ENCODE measurements around the gene THOP1. TPM values are rescaled to one million over a fixed set of nuclear protein-coding genes. Genes with fewer than 3 reads are reported as not detected.

Gene THOP1
- total RNA-seq, 4 donors from 2014 or later = 57.8 to 88.6 (median 74.7) TPM

GRCh38 chr19:2771786-2772674 lies 13.3 kb upstream of the THOP1 start:
- TF ChIP-seq CTCF (IDR thresholded peaks at IDR 0.05) (no peak), POLR2A (IDR thresholded peaks at IDR 0.05) (no peak)
- H3K4me1 ChIP-seq = peaks cover 0 to 68% (median 16%) of the 10 kb centered on the region in 3 donors
- intact Hi-C loops (cut with DNase I) = no loop called here
- no peaks in the 10 kb centered on the region for H3K27me3 ChIP-seq
- 74 to 82% methylated on average over 11 to 19 of the region's 29 CpGs for WGBS, 2 donors
- H3K9me3 ChIP-seq = no peaks in the 10 kb centered on the region
- H3K27ac ChIP-seq = peak overlapping the region in 2 of 4 donors; percentile 25 to 49
- DNase-seq = no peak
- H3K4me3 ChIP-seq = no peak overlapping the region
- H3K36me3 ChIP-seq = peaks cover 6 to 49% (median 12%) of the 10 kb centered on the region in 3 donors

GRCh38 chr19:2774083-2774679 lies 11.1 kb upstream of the THOP1 start:
- WGBS, 2 donors = 67 to 73% methylated on average over 11 to 28 of the region's 32 CpGs
- no peak overlapping the region for H3K27ac ChIP-seq
- intact Hi-C loops (cut with DNase I) = no loop called here

GRCh38 chr19:2774953-2775555 lies 10.2 kb upstream of the THOP1 start:
- Histone ChIP-seq H3K4me3 (peak overlapping the region in 3 of 4 donors; percentile 5 to 48 (median 27)), H3K4me1 (peaks cover 0 to 69% (median 12%) of the 10 kb centered on the region in 3 donors), H3K27ac (peak overlapping the region; percentile 57 to 83 (median 71)), H3K27me3 (no peaks in the 10 kb centered on the region), H3K9me3 (no peaks in the 10 kb centered on the region), H3K36me3 (peaks cover 0 to 54% (median 0%) of the 10 kb centered on the region in 3 donors)
- TF ChIP-seq POLR2A (IDR thresholded peaks at IDR 0.05) (no peak), CTCF (IDR thresholded peaks at IDR 0.05) (no peak)
- intact Hi-C loops (cut with DNase I) = no loop called here
- 84 to 85% methylated on average over 9 to 18 of the region's 24 CpGs for WGBS, 2 donors
- DNase-seq = no peak

More at GRCh38 chr19:2774083-2774679, 11.1 kb upstream of the THOP1 start:
- DNase-seq = no peak
- TF ChIP-seq POLR2A (IDR thresholded peaks at IDR 0.05) (no peak), CTCF (IDR thresholded peaks at IDR 0.05) (no peak)
- Histone ChIP-seq H3K4me3 (no peak overlapping the region), H3K4me1 (peaks cover 0 to 69% (median 14%) of the 10 kb centered on the region in 3 donors), H3K27me3 (no peaks in the 10 kb centered on the region), H3K36me3 (peaks cover 0 to 48% (median 0%) of the 10 kb centered on the region in 3 donors), H3K9me3 (no peaks in the 10 kb centered on the region)

- Histone ChIP-seq H3K9me3 (no peaks in the 10 kb centered on the region), H3K27ac (peak overlapping the region; percentile 57 to 83 (median 71)), H3K27me3 (no peaks in the 10 kb centered on the region), H3K4me3 (peak overlapping the region in 3 of 4 donors; percentile 5 to 48 (median 27)), H3K4me1 (peaks cover 0 to 69% (median 8%) of the 10 kb centered on the region in 3 donors), H3K36me3 (peaks cover 0 to 48% (median 0%) of the 10 kb centered on the region in 3 donors)
- peak; percentile 22 for DNase-seq
- no peak for TF ChIP-seq POLR2A (IDR thresholded peaks at IDR 0.05)
- TF ChIP-seq CTCF (IDR thresholded peaks at IDR 0.05) = no peak
- WGBS, 2 donors = 67 to 81% methylated on average over 21 to 24 of the region's 29 CpGs
- intact Hi-C loops (cut with DNase I) = no loop called here
Measured at GRCh38 chr19:2775556-2776430, 9.5 kb upstream of the THOP1 start.

Measured in esophagus squamous epithelium (tissue), 5 donors.